DND-41 (cell line): ENCODE data around the gene CD58.

ENCODE experiments used
- CTCF ChIP-seq: IDR thresholded peaks from 2 replicates; pipeline ENCODE4 v1.5.1; 2012; ENCODE audit warnings: borderline replicate concordance, low read length, moderate library complexity, mild to moderate bottlenecking; ENCODE audit not compliant: poor library complexity, severe bottlenecking; ENCODE audit errors: extremely low read depth
- EZH2 ChIP-seq: IDR thresholded peaks from 3 replicates; pipeline ENCODE4 v1.6.1; 2012; ENCODE audit warnings: borderline replicate concordance, low read depth, mild to moderate bottlenecking, moderate library complexity, low read length, inconsistent platforms; ENCODE audit not compliant: severe bottlenecking

- TF ChIP-seq CTCF: no peak
- TF ChIP-seq EZH2: no peak
Measured at GRCh38 chr1:116506132-116507004, 64.5 kb downstream of the CD58 start.
